Esophagus muscularis mucosa (tissue), 4 donors: ENCODE measurements around the gene CD28.

Experiments
- CTCF ChIP-seq, 3 experiments: fragments of 200-600 bp in 2 of 3; fragments of 450-650 bp in 1 of 3; sonication (generic) in 2 of 3; IDR thresholded peaks; one replicate each; pipeline ENCODE4 v1.5.1; 2017 to 2019; ENCODE audit warnings: antibody characterized with exemption in 3 of 3, mild to moderate bottlenecking in 2 of 3, moderate library complexity in 1 of 3
- EP300 ChIP-seq: sonication (generic); formaldehyde crosslinking; IDR thresholded peaks from one replicate; pipeline ENCODE4 v1.6.1; 2017; ENCODE audit warnings: antibody characterized with exemption
- POLR2A ChIP-seq: fragments of 450-650 bp; IDR thresholded peaks from one replicate; pipeline ENCODE4 v1.6.1; 2017; ENCODE audit warnings: antibody characterized with exemption, moderate library complexity, mild to moderate bottlenecking, low read depth
- POLR2AphosphoS5 ChIP-seq, 2 donors: sonication (generic); formaldehyde crosslinking; IDR thresholded peaks; one replicate each; pipeline ENCODE4 v1.6.1; 2017; ENCODE audit warnings: antibody characterized with exemption in 2 of 2

DNA sequence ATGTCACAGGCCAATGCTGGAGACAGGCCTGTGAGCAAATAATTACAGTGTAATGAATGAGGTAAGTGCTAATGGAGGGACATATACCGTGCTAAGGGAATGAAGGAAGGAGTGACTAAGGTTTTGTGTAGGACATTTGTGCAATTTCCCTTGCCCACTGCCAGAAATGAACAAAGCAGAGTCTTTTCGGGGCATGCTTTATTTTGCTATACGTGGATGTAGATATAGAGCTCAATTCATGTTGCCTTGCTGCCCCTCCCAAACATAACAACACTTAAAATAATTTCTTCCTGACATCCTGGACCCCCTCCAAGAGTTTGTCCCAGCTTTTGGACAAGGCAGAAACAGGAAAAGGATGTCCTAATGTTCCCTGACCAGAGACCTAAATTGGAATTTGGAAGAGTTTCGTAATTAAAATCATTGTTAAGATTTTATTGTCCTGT, 23.7 kb upstream of the CD28 start:
- TF ChIP-seq CTCF (IDR thresholded peaks at IDR 0.05) (no peak), POLR2AphosphoS5 (IDR thresholded peaks at IDR 0.05) (peak in 1 of 2 donors; percentile 31), POLR2A (no peak), EP300 (no peak)
